ENCODE measurements around the gene LZTR1. TPM values are rescaled to one million over a fixed set of nuclear protein-coding genes. Genes with fewer than 3 reads are reported as not detected.
A peak's percentile ranks its signal among the peaks of the same experiment; 100 is the strongest.
"Not testable (repeated sequence)": the region's sequence is repeated elsewhere in the genome, so short reads cannot be mapped to it uniquely, and the experiment has no call there.

The LZTR1 gene
- total and polyA plus RNA-seq, 2 experiments from 2014 or later, result 41.3 to 50.4 TPM

GRCh38 chr22:21033895-21034294 is 51.8 kb downstream of the LZTR1 start:
- H3K36me3 ChIP-seq (replicated peaks; ENCODE audit: insufficient read depth, low read depth), result no peaks in the 10 kb centered on the region
- DNase-seq (ENCODE audit: low spot score), result no peak
- no peak overlapping the region for H2AFZ ChIP-seq
- H3K27me3 ChIP-seq, result no peaks in the 10 kb centered on the region
- no peak overlapping the region for H3K4me2 ChIP-seq
- no peak overlapping the region for H3K27ac ChIP-seq
- H3K4me1 ChIP-seq (ENCODE audit: insufficient read depth), result peaks cover 17% of the 10 kb centered on the region
- no peaks in the 10 kb centered on the region for H3K79me2 ChIP-seq
- H4K20me1 ChIP-seq (ENCODE audit: insufficient read depth, poor library complexity, severe bottlenecking), result no peaks in the 10 kb centered on the region
- no peak overlapping the region for H3K4me3 ChIP-seq
- no peaks in the 10 kb centered on the region for H3K9me2 ChIP-seq (replicated peaks; ENCODE audit: insufficient read depth)
- WGBS (ENCODE audit: low lambda C conversion rate, missing lambda C conversion rate), result 93% methylated on average over 3 of the region's 3 CpGs
- TF ChIP-seq, protein P1, sequence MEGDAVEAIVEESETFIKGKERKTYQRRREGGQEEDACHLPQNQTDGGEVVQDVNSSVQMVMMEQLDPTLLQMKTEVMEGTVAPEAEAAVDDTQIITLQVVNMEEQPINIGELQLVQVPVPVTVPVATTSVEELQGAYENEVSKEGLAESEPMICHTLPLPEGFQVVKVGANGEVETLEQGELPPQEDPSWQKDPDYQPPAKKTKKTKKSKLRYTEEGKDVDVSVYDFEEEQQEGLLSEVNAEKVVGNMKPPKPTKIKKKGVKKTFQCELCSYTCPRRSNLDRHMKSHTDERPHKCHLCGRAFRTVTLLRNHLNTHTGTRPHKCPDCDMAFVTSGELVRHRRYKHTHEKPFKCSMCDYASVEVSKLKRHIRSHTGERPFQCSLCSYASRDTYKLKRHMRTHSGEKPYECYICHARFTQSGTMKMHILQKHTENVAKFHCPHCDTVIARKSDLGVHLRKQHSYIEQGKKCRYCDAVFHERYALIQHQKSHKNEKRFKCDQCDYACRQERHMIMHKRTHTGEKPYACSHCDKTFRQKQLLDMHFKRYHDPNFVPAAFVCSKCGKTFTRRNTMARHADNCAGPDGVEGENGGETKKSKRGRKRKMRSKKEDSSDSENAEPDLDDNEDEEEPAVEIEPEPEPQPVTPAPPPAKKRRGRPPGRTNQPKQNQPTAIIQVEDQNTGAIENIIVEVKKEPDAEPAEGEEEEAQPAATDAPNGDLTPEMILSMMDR (IDR thresholded peaks at IDR 0.05; ENCODE audit: poor library complexity), result no peak
- TF ChIP-seq EZH2 (IDR thresholded peaks at IDR 0.05; ENCODE audit: borderline replicate concordance) (no peak), EZH2phosphoT487 (IDR thresholded peaks at IDR 0.05; ENCODE audit: low read depth, severe bottlenecking, unreplicated experiment) (no peak)
- no peaks in the 10 kb centered on the region for H3K9me3 ChIP-seq (ENCODE audit: low read depth)

DNA sequence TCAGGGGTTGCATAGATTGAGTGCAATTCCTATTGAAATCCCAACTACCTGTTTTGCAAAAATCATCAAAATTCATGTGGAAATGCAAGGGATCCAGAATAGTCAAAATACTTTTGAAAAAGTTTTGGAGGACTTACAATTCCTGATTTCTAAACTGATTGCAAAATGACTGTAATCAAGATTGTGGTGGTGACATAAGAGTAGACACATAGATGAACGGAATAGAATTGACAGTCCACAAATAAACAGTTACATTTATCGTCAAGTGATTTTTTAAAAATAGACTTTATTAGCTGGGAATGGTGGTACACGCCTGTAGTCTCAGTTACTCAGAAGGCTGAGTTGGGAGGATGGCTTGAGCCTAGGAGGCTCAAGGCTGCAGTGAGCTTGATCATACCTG is 52.9 kb downstream of the LZTR1 start:
- Histone ChIP-seq H3K9me3 (ENCODE audit: low read depth) (no peaks in the 10 kb centered on the region), H2AFZ (no peak overlapping the region), H3K4me2 (no peak overlapping the region), H3K9me2 (replicated peaks; ENCODE audit: insufficient read depth) (no peaks in the 10 kb centered on the region), H3K79me2 (no peaks in the 10 kb centered on the region), H3K36me3 (replicated peaks; ENCODE audit: insufficient read depth, low read depth) (no peaks in the 10 kb centered on the region), H3K4me3 (no peak overlapping the region), H4K20me1 (ENCODE audit: insufficient read depth, poor library complexity, severe bottlenecking) (no peaks in the 10 kb centered on the region), H3K27me3 (no peaks in the 10 kb centered on the region), H3K27ac (no peak overlapping the region), H3K4me1 (ENCODE audit: insufficient read depth) (peaks cover 17% of the 10 kb centered on the region)
- DNase-seq (ENCODE audit: low spot score), result no peak
- TF ChIP-seq EZH2 (IDR thresholded peaks at IDR 0.05; ENCODE audit: borderline replicate concordance) (no peak), EZH2phosphoT487 (IDR thresholded peaks at IDR 0.05; ENCODE audit: low read depth, severe bottlenecking, unreplicated experiment) (no peak)
- TF ChIP-seq, protein P1 (IDR thresholded peaks at IDR 0.05; ENCODE audit: poor library complexity), result no peak
- WGBS (ENCODE audit: low lambda C conversion rate, missing lambda C conversion rate), result 95% methylated on average over 3 of the region's 3 CpGs

DNA sequence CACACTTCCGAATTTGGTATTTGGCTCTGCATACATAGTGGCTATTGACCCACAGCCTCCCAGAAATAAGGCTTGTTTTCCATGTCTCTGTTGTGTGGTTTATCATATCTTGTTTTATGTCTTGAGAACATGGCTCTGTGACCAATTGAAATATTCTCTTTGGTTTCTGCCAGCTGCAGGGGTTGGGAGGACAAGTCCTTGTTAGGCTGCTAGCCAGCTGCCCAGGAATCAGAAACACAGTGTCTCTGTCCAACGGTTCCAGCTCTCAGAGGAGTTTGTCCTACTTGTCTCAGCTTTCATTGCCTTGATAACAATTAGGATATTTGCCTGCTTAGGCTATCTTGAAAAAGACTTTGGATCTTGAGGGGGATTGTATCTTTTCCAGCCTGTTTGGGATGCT is 56.3 kb downstream of the LZTR1 start:
- TF ChIP-seq, protein P1 (IDR thresholded peaks at IDR 0.05; ENCODE audit: poor library complexity), result no peak
- TF ChIP-seq EZH2phosphoT487 (IDR thresholded peaks at IDR 0.05; ENCODE audit: low read depth, severe bottlenecking, unreplicated experiment), result no peak
- TF ChIP-seq EZH2 (IDR thresholded peaks at IDR 0.05; ENCODE audit: borderline replicate concordance), result no peak
- no peaks in the 10 kb centered on the region for H3K9me3 ChIP-seq (ENCODE audit: low read depth)
- no peaks in the 10 kb centered on the region for H4K20me1 ChIP-seq (ENCODE audit: insufficient read depth, poor library complexity, severe bottlenecking)
- no peaks in the 10 kb centered on the region for H3K4me1 ChIP-seq (ENCODE audit: insufficient read depth)
- H2AFZ ChIP-seq, result no peak overlapping the region
- no peak for DNase-seq (ENCODE audit: low spot score)
- H3K79me2 ChIP-seq, result no peaks in the 10 kb centered on the region
- WGBS (ENCODE audit: low lambda C conversion rate, missing lambda C conversion rate), result 63% methylated on average over 2 of the region's 2 CpGs
- no peaks in the 10 kb centered on the region for H3K27me3 ChIP-seq
- no peaks in the 10 kb centered on the region for H3K9me2 ChIP-seq (replicated peaks; ENCODE audit: insufficient read depth)
- no peak overlapping the region for H3K4me2 ChIP-seq
- no peaks in the 10 kb centered on the region for H3K36me3 ChIP-seq (replicated peaks; ENCODE audit: insufficient read depth, low read depth)
- no peak overlapping the region for H3K4me3 ChIP-seq
- H3K27ac ChIP-seq, result peak overlapping the region; percentile 60

GRCh38 chr22:21039158-21039557 is 57.1 kb downstream of the LZTR1 start:
- not testable (repeated sequence) for H3K36me3 ChIP-seq (replicated peaks; ENCODE audit: insufficient read depth, low read depth); H3K27me3 ChIP-seq; H3K9me2 ChIP-seq (replicated peaks; ENCODE audit: insufficient read depth); H3K27ac ChIP-seq; H4K20me1 ChIP-seq (ENCODE audit: insufficient read depth, poor library complexity, severe bottlenecking); H3K4me1 ChIP-seq (ENCODE audit: insufficient read depth); H3K4me3 ChIP-seq; H3K79me2 ChIP-seq; H2AFZ ChIP-seq; H3K4me2 ChIP-seq; DNase-seq (ENCODE audit: low spot score); H3K9me3 ChIP-seq (ENCODE audit: low read depth)
- WGBS (ENCODE audit: low lambda C conversion rate, missing lambda C conversion rate), result 96% methylated on average over 5 of the region's 5 CpGs

All from hepatocyte (in vitro differentiated cells).